Upper lobe of left lung (tissue), 4 donors: ENCODE results near the gene TNKS1BP1.

Experiments used
- EP300 ChIP-seq, 4 donors: sonication (generic); formaldehyde crosslinking; IDR thresholded peaks; one replicate each; pipeline ENCODE4 v1.5.1; 2017; ENCODE audit warnings: antibody characterized with exemption in 4 of 4, control low read depth in 2 of 4
- POLR2AphosphoS5 ChIP-seq, 2 donors: sonication (generic); formaldehyde crosslinking; IDR thresholded peaks; one replicate each; pipeline ENCODE4 v1.5.1; 2017; ENCODE audit warnings: antibody characterized with exemption in 2 of 2

GRCh38 chr11:57290288-57290687 lies 34.5 kb downstream of the TNKS1BP1 start:
- no peak for TF ChIP-seq EP300 (IDR thresholded peaks at IDR 0.05)
- no peak for TF ChIP-seq POLR2AphosphoS5 (IDR thresholded peaks at IDR 0.05)
